ENCODE results near the gene PLA1A. TPM values are rescaled to one million over a fixed set of nuclear protein-coding genes. Genes with fewer than 3 reads are reported as not detected.
"Not testable (repeated sequence)": the region's sequence is repeated elsewhere in the genome, so short reads cannot be mapped to it uniquely, and the experiment has no call there.

The PLA1A gene
- total RNA-seq = not detected

GRCh38 chr3:119597548-119598288 is at the start of gene PLA1A:
Gene PLA1A, plus strand, starts transcription at chr3:119597885. Its CDS starts 29 bp downstream, at chr3:119597914.
- no peak for DNase-seq (ENCODE audit: low read depth in 2 of 3, low spot score in 2 of 3)

GRCh38 chr3:119548341-119548740 is 49.3 kb upstream of the PLA1A start:
- no peak for DNase-seq (ENCODE audit: low read depth in 2 of 3, low spot score in 2 of 3)

- no peak for DNase-seq (ENCODE audit: low read depth in 2 of 3, low spot score in 2 of 3)
Observed at GRCh38 chr3:119550192-119550910, 47.3 kb upstream of the PLA1A start.

- DNase-seq (ENCODE audit: low read depth in 2 of 3, low spot score in 2 of 3) = no peak
Observed at GRCh38 chr3:119551598-119551997, 46.1 kb upstream of the PLA1A start.

- DNase-seq (ENCODE audit: low read depth in 2 of 3, low spot score in 2 of 3) = not testable (repeated sequence)
Observed at GRCh38 chr3:119552928-119553327, 44.8 kb upstream of the PLA1A start.

GRCh38 chr3:119553823-119554415 is 43.8 kb upstream of the PLA1A start:
- no peak for DNase-seq (ENCODE audit: low read depth in 2 of 3, low spot score in 2 of 3)

- DNase-seq (ENCODE audit: low read depth in 2 of 3, low spot score in 2 of 3) = peak in 1 of 3 donors; percentile 11
Observed at GRCh38 chr3:119555309-119555735, 42.4 kb upstream of the PLA1A start.

GRCh38 chr3:119555929-119556328 is 41.8 kb upstream of the PLA1A start:
- DNase-seq (ENCODE audit: low read depth in 2 of 3, low spot score in 2 of 3) = no peak

GRCh38 chr3:119557192-119557876 is 40.4 kb upstream of the PLA1A start:
- DNase-seq (ENCODE audit: low read depth in 2 of 3, low spot score in 2 of 3) = no peak

GRCh38 chr3:119557877-119558269 is 39.8 kb upstream of the PLA1A start:
- DNase-seq (ENCODE audit: low read depth in 2 of 3, low spot score in 2 of 3) = no peak

- no peak for DNase-seq (ENCODE audit: low read depth in 2 of 3, low spot score in 2 of 3)
Observed at GRCh38 chr3:119558626-119559317, 38.9 kb upstream of the PLA1A start.

- DNase-seq (ENCODE audit: low read depth in 2 of 3, low spot score in 2 of 3) = peak in 2 of 3 donors; percentile 70 to 85
Observed at GRCh38 chr3:119559441-119559963, 38.2 kb upstream of the PLA1A start, which contains the start of gene CD80. Gene CD80, minus strand, starts transcription at chr3:119559614. Its CDS starts 1,886 bp downstream, at chr3:119557728.

GRCh38 chr3:119560160-119560559 is 37.5 kb upstream of the PLA1A start:
- no peak for DNase-seq (ENCODE audit: low read depth in 2 of 3, low spot score in 2 of 3)

GRCh38 chr3:119562307-119562961 is 35.3 kb upstream of the PLA1A start:
- DNase-seq (ENCODE audit: low read depth in 2 of 3, low spot score in 2 of 3) = peak in 2 of 3 donors; percentile 59 to 63

- DNase-seq (ENCODE audit: low read depth in 2 of 3, low spot score in 2 of 3) = not testable (repeated sequence)
Observed at GRCh38 chr3:119563334-119563733, 34.4 kb upstream of the PLA1A start.

GRCh38 chr3:119569156-119569555 is 28.5 kb upstream of the PLA1A start:
- no peak for DNase-seq (ENCODE audit: low read depth in 2 of 3, low spot score in 2 of 3)

- peak in 2 of 3 donors; percentile 34 to 83 for DNase-seq (ENCODE audit: low read depth in 2 of 3, low spot score in 2 of 3)
Observed at GRCh38 chr3:119570229-119570628, 27.5 kb upstream of the PLA1A start.

- no peak for DNase-seq (ENCODE audit: low read depth in 2 of 3, low spot score in 2 of 3)
Observed at GRCh38 chr3:119571230-119571629, 26.5 kb upstream of the PLA1A start.

- no peak for DNase-seq (ENCODE audit: low read depth in 2 of 3, low spot score in 2 of 3)
Observed at GRCh38 chr3:119571688-119572087, 26.0 kb upstream of the PLA1A start.

Data from hematopoietic multipotent progenitor cell (in vitro differentiated cells).